Left forelimb (tissue), 1 donor: ENCODE results near the gene RPL39L.
"Not testable (repeated sequence)": the region's sequence is repeated elsewhere in the genome, so short reads cannot be mapped to it uniquely, and the experiment has no call there.

Experiments
- DNase-seq: peaks from one replicate; pipeline ENCODE4 v3.0.0-alpha.2; 2018; ENCODE audit warnings: low spot score

The RPL39L gene

GRCh38 chr3:187139126-187139894, at the start of gene RPL39L:
Gene RPL39L, minus strand, starts transcription at chr3:187139496. Its CDS starts 18,196 bp downstream, at chr3:187121300.
- peak; percentile 91 for DNase-seq

GRCh38 chr3:187188931-187189330, 49.6 kb upstream of the RPL39L start:
- DNase-seq = no peak

GRCh38 chr3:187186801-187187421, 47.6 kb upstream of the RPL39L start:
- no peak for DNase-seq

GRCh38 chr3:187186375-187186774, 47.1 kb upstream of the RPL39L start:
- no peak for DNase-seq

GRCh38 chr3:187185759-187186158, 46.5 kb upstream of the RPL39L start:
- no peak for DNase-seq

GRCh38 chr3:187183903-187184302, 44.6 kb upstream of the RPL39L start:
- no peak for DNase-seq

GRCh38 chr3:187183210-187183862, 44.0 kb upstream of the RPL39L start:
- no peak for DNase-seq

- no peak for DNase-seq
Observed at GRCh38 chr3:187181454-187182170, 42.3 kb upstream of the RPL39L start.

- no peak for DNase-seq
Observed at GRCh38 chr3:187172929-187173328, 33.6 kb upstream of the RPL39L start.

GRCh38 chr3:187170911-187171310, 31.6 kb upstream of the RPL39L start:
- DNase-seq = not testable (repeated sequence)

GRCh38 chr3:187169231-187169960, 30.1 kb upstream of the RPL39L start:
- no peak for DNase-seq

GRCh38 chr3:187167777-187168176, 28.5 kb upstream of the RPL39L start:
- no peak for DNase-seq

GRCh38 chr3:187166750-187167149, 27.5 kb upstream of the RPL39L start:
- no peak for DNase-seq

GRCh38 chr3:187165144-187165543, 25.8 kb upstream of the RPL39L start:
- DNase-seq = no peak

GRCh38 chr3:187162265-187162953, 23.1 kb upstream of the RPL39L start:
- no peak for DNase-seq

GRCh38 chr3:187161556-187161955, 22.3 kb upstream of the RPL39L start:
- no peak for DNase-seq

GRCh38 chr3:187150599-187150998, 11.3 kb upstream of the RPL39L start:
- DNase-seq = no peak

GRCh38 chr3:187150186-187150585, 10.9 kb upstream of the RPL39L start:
- no peak for DNase-seq

GRCh38 chr3:187146389-187146788, 7.1 kb upstream of the RPL39L start:
- DNase-seq = no peak

GRCh38 chr3:187145149-187145895, 6.0 kb upstream of the RPL39L start:
- DNase-seq = no peak
